Activated CD4-positive, alpha-beta memory T cell treated with anti-CD3 and anti-CD28 coated beads, Interleukin-2, amount 10 ng/mL, durations not matched to agents 7 days and 5 days (primary cell): ENCODE data around the gene THSD7B. TPM values are rescaled to one million over a fixed set of nuclear protein-coding genes. Genes with fewer than 3 reads are reported as not detected.

ENCODE experiments used
- CTCF ChIA-PET: fragments of 350-600 bp; sonication (Branson Sonifier 250); formaldehyde crosslinking; loops from one replicate; lab custom pipeline; 2021; ENCODE audit warnings: antibody characterized with exemption, inconsistent platforms; lab: Charles Lee
- POLR2A ChIA-PET: fragments of 350-600 bp; sonication (Branson Sonifier 250); formaldehyde crosslinking; loops from one replicate; lab custom pipeline; 2021; ENCODE audit warnings: antibody characterized with exemption; lab: Charles Lee
- DNase-seq: peaks from one replicate; pipeline ENCODE4 v3.0.0-alpha.2; 2020
- H3K27ac Mint-ChIP-seq: one replicate; pipeline ENCODE4 v1.8.0; 2021; ENCODE audit warnings: mild to moderate bottlenecking, mixed read lengths
- H3K27me3 Mint-ChIP-seq: one replicate; pipeline ENCODE4 v1.8.0; 2021; ENCODE audit warnings: mixed read lengths
- H3K36me3 Mint-ChIP-seq: one replicate; pipeline ENCODE4 v1.8.0; 2021; ENCODE audit warnings: low read depth, mixed read lengths
- H3K4me1 Mint-ChIP-seq: one replicate; pipeline ENCODE4 v1.8.0; 2021; ENCODE audit warnings: mixed read lengths
- H3K4me3 Mint-ChIP-seq: one replicate; pipeline ENCODE4 v1.8.0; 2021; ENCODE audit warnings: mild to moderate bottlenecking, mixed read lengths
- H3K9me3 Mint-ChIP-seq: one replicate; pipeline ENCODE4 v1.8.0; 2021; ENCODE audit warnings: mixed read lengths
- total RNA-seq, 2 experiments: library from RNA; stranded (reverse); gene quantifications; one replicate each; pipeline ENCODE4 v1.2.3, GENCODE V29; 2021

Gene THSD7B
- total RNA-seq, 2 experiments from 2014 or later, result not detected

DNA sequence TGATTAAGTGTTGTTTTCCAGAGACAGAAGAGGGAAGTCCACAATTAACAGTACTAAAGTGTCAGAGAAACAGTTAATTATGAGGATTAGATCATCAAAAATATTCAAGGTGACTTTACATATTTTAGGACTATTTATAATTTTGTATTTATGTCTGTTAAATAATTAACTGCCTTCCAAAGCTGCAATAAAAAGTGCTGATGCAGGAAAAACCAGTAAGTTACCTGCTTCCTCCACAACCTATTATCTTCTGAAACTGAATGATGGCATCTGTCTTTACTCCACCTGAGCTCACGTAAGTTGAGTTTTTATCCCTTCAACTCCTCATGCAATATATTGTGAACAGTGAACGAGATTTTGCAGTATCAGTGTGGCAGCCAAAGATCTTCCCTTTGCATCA is 570.7 kb downstream of the THSD7B start:
- Mint-ChIP-seq H3K4me3 (no peak overlapping the region), H3K36me3 (no peaks in the 10 kb centered on the region), H3K9me3 (peaks cover 3% of the 10 kb centered on the region), H3K27ac (no peak overlapping the region), H3K4me1 (no peaks in the 10 kb centered on the region), H3K27me3 (no peaks in the 10 kb centered on the region)
- POLR2A ChIA-PET, result no interaction called here
- CTCF ChIA-PET, result no interaction called here
- DNase-seq, result no peak

DNA sequence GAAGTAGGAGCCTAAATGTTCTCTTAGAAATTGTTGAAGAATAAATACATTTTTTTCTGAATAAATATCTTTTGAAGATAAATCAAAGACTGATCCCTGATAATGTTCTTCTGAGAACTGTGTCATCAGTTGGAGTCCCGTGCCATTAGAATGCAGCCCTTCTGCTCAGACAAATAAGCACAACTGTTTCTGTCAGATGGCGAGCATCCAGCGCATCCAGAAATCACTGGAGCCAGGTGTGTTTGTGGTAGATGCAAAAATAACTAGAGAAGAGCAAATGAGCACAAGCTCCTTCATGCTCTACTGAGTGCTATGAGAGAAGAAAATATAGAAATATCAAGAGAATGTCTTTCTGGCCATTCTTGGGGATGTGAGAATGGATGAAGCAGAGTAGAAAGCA is 573.7 kb downstream of the THSD7B start:
- DNase-seq, result no peak
- Mint-ChIP-seq H3K27me3 (no peaks in the 10 kb centered on the region), H3K4me3 (no peak overlapping the region), H3K36me3 (no peaks in the 10 kb centered on the region), H3K4me1 (no peaks in the 10 kb centered on the region), H3K9me3 (no peaks in the 10 kb centered on the region), H3K27ac (no peak overlapping the region)
- POLR2A ChIA-PET, result no interaction called here
- CTCF ChIA-PET, result no interaction called here

DNA sequence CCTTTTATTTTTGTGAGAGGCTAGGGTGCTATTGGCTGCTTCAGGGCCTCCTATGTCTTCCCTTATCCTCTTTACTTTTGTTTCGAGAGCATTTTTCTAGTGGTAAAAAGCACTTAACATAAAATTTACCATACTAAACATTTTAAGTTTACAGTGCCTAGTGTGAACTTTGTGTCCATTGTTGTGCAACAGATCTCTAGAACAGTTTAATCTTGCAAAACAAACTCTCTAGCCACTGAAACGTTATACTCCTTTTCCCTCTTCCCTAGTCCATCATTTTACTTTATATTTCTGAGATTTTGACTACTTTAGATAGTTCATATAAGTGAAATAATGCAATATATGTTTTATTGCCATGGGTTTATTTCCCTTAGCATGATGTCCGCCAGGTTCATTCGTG is 580.6 kb downstream of the THSD7B start:
- no peaks in the 10 kb centered on the region for H3K4me1 Mint-ChIP-seq
- no peak for DNase-seq
- POLR2A ChIA-PET, result no interaction called here
- peaks cover 5% of the 10 kb centered on the region for H3K9me3 Mint-ChIP-seq
- no peaks in the 10 kb centered on the region for H3K36me3 Mint-ChIP-seq
- H3K27ac Mint-ChIP-seq, result no peak overlapping the region
- no peaks in the 10 kb centered on the region for H3K27me3 Mint-ChIP-seq
- H3K4me3 Mint-ChIP-seq, result no peak overlapping the region
- CTCF ChIA-PET, result no interaction called here

DNA sequence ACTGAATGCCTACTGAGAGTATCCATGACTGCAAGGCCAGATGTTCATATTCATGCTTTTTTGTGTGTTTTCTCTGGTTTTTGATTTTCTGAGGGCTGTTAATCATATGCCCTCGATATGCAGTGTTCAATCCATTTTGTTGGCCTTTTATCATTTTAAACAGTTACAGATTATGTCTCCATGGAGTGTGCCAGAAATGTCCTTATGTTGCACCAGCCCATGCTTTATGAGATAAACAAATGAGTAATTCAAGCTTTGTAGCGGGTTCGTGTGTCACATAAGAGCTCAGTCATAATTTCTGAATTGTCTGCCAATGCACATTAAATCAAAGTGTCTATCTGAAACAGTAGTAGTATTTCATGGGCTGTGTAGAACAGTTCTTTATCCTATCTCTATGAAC is 583.0 kb downstream of the THSD7B start:
- CTCF ChIA-PET, result no interaction called here
- POLR2A ChIA-PET, result no interaction called here
- Mint-ChIP-seq H3K27ac (no peak overlapping the region), H3K27me3 (no peaks in the 10 kb centered on the region), H3K4me1 (no peaks in the 10 kb centered on the region), H3K36me3 (no peaks in the 10 kb centered on the region), H3K9me3 (peaks cover 5% of the 10 kb centered on the region), H3K4me3 (no peak overlapping the region)
- DNase-seq, result no peak

DNA sequence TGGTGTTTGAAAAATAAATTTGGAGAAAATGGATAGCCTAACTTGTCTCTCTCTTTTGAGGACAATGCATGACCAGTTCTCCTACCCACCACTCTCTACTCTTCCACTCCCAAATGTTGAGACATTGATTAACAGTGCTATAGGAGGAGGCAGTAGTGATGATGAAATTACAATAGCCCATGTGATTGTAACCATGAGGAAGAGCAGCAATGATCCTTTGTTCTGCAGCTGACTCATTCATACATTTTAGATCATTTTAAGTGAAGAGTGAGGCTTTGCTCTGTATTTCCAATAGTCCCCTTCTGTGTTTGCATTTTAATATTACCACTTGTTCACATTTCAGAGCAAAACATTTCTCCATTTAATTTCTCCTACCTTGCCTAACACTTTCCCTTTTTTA is 592.3 kb downstream of the THSD7B start:
- no peaks in the 10 kb centered on the region for H3K4me1 Mint-ChIP-seq
- no peak overlapping the region for H3K27ac Mint-ChIP-seq
- H3K9me3 Mint-ChIP-seq, result peaks cover 13% of the 10 kb centered on the region
- H3K27me3 Mint-ChIP-seq, result no peaks in the 10 kb centered on the region
- ChIA-PET POLR2A (no interaction called here), CTCF (no interaction called here)
- DNase-seq, result no peak
- H3K4me3 Mint-ChIP-seq, result no peak overlapping the region
- no peaks in the 10 kb centered on the region for H3K36me3 Mint-ChIP-seq

DNA sequence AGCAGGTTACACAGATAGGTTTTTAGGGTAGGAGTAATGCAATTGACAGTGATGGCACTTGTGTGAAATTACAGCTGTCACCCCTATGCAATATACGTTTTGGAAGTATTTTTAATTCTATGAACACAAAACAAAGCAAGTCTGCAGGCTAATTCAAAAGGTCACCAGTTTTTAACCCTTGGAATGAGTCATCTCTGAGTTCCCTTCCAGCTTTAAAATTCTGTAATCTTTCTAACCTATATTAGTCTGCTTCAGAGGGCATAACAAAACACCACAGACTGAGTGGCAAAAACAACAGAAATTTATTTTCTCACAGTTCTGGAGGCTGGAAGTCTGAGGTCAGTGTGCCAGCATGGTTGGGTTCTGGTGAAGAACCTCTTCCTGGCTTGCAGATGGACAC is 602.0 kb downstream of the THSD7B start:
- Mint-ChIP-seq H3K27ac (no peak overlapping the region), H3K36me3 (no peaks in the 10 kb centered on the region), H3K4me1 (no peaks in the 10 kb centered on the region), H3K27me3 (no peaks in the 10 kb centered on the region), H3K9me3 (peaks cover 3% of the 10 kb centered on the region), H3K4me3 (no peak overlapping the region)
- no peak for DNase-seq
- POLR2A ChIA-PET, result no interaction called here
- CTCF ChIA-PET, result no interaction called here

DNA sequence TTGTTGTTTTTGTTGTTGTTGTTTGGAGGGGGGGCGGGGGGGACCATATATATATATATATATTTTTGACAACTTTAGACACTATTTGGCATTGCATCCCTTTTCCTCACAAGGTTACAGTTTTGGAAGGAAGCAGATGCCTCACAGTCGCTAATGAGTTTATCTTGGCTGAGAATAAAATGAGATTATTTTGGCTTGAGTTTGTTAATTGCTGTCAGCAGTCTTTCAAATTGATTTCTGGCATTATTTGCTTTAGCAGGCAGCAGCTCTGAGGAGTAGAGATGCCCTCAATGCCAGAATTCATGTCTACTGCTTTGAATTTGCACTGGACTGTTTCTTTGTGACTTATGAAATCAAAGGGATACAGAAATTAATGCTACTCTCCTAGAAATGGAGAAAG is 603.8 kb downstream of the THSD7B start:
- POLR2A ChIA-PET, result no interaction called here
- Mint-ChIP-seq H3K4me3 (no peak overlapping the region), H3K27me3 (no peaks in the 10 kb centered on the region), H3K4me1 (no peaks in the 10 kb centered on the region), H3K36me3 (no peaks in the 10 kb centered on the region), H3K27ac (no peak overlapping the region), H3K9me3 (peaks cover 2% of the 10 kb centered on the region)
- no peak for DNase-seq
- CTCF ChIA-PET, result no interaction called here

DNA sequence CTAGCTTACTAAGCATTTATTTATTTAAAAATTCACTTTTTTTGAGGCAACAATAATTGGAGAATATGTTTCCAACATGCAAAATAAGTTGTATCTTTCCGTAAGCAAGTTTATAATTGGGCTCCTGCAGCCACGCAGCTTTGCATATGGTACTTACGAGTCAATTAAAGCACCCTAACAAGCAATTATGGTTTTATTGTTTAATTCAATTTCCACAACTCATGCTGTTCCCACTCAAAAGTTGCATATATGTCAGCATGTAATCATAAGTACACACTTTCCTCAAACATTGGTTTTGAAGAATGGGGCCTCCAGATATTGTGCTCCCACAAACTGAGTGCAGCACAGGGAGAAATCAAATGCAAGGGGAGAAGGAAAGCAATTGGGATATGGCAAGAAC is 613.8 kb downstream of the THSD7B start:
- Mint-ChIP-seq H3K27me3 (no peaks in the 10 kb centered on the region), H3K27ac (no peak overlapping the region), H3K4me1 (no peaks in the 10 kb centered on the region), H3K36me3 (no peaks in the 10 kb centered on the region), H3K4me3 (no peak overlapping the region), H3K9me3 (peaks cover 2% of the 10 kb centered on the region)
- ChIA-PET POLR2A (no interaction called here), CTCF (no interaction called here)
- DNase-seq, result no peak

DNA sequence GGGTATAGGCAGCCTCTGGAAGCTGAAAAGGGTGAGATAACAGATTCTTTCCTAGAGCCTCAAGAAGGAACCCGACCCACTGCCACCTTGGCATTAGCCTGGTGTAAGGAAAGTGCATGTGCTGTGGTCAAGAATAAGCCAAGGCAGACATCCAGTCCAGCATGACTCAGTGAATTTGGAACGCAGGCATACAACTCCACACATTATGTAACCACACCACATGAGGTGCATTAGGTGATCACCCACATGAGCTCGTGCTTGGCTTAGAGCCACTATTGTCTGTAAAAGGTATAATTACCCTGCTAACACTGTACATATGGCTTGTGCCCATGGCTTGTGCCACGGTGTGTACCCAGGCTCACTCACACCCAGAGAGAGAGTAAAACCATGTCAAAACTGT is 615.3 kb downstream of the THSD7B start:
- no peak overlapping the region for H3K4me3 Mint-ChIP-seq
- DNase-seq, result no peak
- H3K9me3 Mint-ChIP-seq, result peaks cover 4% of the 10 kb centered on the region
- no peaks in the 10 kb centered on the region for H3K36me3 Mint-ChIP-seq
- no peaks in the 10 kb centered on the region for H3K27me3 Mint-ChIP-seq
- no peak overlapping the region for H3K27ac Mint-ChIP-seq
- POLR2A ChIA-PET, result no interaction called here
- H3K4me1 Mint-ChIP-seq, result no peaks in the 10 kb centered on the region
- CTCF ChIA-PET, result no interaction called here

DNA sequence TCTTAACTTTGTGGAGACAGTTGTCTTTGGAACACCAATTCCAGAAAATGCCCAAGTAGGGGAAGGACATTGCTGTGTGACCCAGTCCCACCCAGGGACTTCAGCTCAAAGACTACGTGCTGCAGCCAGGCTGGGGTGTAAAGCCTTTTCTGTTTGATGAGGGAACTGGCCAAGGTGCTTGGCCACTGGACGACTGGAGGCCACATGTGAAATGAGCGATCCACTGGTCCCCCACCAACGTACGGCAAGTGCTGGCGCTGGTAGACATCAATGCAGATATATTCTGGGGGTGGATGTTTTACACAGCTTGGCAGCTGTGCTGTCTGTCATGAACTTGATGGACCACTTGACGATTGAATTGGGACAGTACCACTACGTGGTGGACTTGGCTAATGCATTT is 616.4 kb downstream of the THSD7B start:
- H3K4me3 Mint-ChIP-seq, result no peak overlapping the region
- no peak for DNase-seq
- H3K4me1 Mint-ChIP-seq, result no peaks in the 10 kb centered on the region
- no peaks in the 10 kb centered on the region for H3K27me3 Mint-ChIP-seq
- no peaks in the 10 kb centered on the region for H3K36me3 Mint-ChIP-seq
- H3K27ac Mint-ChIP-seq, result no peak overlapping the region
- H3K9me3 Mint-ChIP-seq, result peaks cover 4% of the 10 kb centered on the region
- ChIA-PET CTCF (no interaction called here), POLR2A (no interaction called here)

DNA sequence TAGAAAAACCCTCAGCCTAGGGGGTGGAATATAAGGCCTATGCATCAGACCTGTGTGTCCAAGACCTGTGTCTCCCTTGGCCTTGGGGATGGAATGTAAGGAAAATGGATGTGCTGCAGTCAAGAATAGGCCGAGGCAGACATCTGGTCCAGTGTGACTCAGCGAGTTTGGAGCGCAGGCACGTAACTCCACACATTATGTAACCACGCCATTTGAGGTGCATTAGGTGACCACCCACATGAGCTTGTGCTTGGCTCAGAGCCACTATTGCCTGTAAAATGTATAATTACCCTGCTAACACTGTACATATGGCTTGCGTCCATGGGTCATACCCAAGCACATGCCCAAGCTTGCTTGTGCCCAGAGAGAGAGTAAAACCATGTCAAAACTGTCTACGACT is 618.0 kb downstream of the THSD7B start:
- CTCF ChIA-PET, result no interaction called here
- Mint-ChIP-seq H3K4me1 (no peaks in the 10 kb centered on the region), H3K9me3 (peaks cover 4% of the 10 kb centered on the region), H3K36me3 (no peaks in the 10 kb centered on the region), H3K27me3 (no peaks in the 10 kb centered on the region), H3K4me3 (no peak overlapping the region), H3K27ac (no peak overlapping the region)
- POLR2A ChIA-PET, result no interaction called here
- DNase-seq, result no peak

DNA sequence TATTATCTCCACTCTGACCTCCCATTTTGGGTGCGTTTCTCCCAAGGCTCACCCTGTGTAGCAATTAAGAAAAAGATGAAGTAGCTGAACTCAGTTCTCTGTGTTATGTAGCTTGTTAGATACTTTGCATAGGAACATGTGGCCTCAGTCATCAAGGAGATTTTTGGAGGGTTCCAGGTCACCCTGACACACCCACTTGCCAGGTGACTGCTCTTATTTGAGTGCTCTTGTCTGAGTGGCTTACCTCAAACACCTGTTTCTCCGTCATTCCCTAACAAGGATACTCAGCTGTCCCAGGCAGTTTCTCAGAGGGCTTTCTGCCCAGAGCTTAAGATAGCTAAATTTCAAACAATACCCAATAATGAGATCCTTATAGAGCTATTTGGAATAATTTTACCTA is 621.7 kb downstream of the THSD7B start:
- POLR2A ChIA-PET, result no interaction called here
- H3K27me3 Mint-ChIP-seq, result no peaks in the 10 kb centered on the region
- CTCF ChIA-PET, result no interaction called here
- no peaks in the 10 kb centered on the region for H3K36me3 Mint-ChIP-seq
- no peak for DNase-seq
- no peak overlapping the region for H3K4me3 Mint-ChIP-seq
- no peak overlapping the region for H3K27ac Mint-ChIP-seq
- H3K9me3 Mint-ChIP-seq, result peaks cover 6% of the 10 kb centered on the region
- H3K4me1 Mint-ChIP-seq, result no peaks in the 10 kb centered on the region

DNA sequence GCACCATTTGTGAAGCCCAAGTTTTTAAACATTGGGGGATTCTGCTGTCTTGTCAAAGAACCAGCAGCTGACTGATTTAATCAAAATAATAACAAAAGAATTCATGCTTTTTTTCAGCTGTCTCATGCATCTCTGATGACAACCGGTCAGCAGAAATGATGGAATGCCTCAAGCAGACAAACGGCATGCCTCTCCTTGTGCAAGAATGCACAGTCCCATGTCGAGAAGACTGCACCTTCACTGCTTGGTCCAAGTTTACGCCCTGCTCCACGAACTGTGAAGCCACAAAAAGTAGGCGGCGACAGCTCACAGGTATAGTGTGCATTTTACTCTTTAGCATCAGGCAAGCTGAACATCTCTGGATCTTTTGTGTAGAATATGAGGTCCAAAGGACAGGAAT is 640.2 kb downstream of the THSD7B start:
- Mint-ChIP-seq H3K27me3 (no peaks in the 10 kb centered on the region), H3K36me3 (no peaks in the 10 kb centered on the region), H3K4me1 (no peaks in the 10 kb centered on the region), H3K9me3 (no peaks in the 10 kb centered on the region), H3K27ac (no peak overlapping the region), H3K4me3 (no peak overlapping the region)
- CTCF ChIA-PET, result no interaction called here
- POLR2A ChIA-PET, result no interaction called here
- no peak for DNase-seq

DNA sequence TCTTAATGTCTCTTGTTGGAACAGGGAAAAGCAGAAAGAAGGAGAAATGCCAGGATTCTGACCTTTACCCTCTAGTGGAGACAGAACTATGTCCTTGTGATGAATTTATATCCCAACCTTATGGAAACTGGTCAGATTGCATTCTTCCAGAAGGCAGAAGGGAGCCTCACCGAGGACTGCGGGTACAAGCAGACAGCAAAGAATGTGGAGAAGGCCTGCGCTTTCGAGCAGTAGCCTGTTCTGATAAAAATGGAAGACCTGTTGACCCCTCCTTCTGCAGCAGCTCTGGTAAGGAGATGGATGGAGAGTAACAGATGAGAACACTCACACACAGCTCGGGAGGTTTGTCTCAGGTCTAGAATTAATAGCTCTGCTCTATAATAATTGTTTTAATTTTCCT is 646.2 kb downstream of the THSD7B start:
- Mint-ChIP-seq H3K9me3 (peaks cover 3% of the 10 kb centered on the region), H3K4me3 (no peak overlapping the region), H3K4me1 (no peaks in the 10 kb centered on the region), H3K27me3 (no peaks in the 10 kb centered on the region), H3K27ac (no peak overlapping the region), H3K36me3 (no peaks in the 10 kb centered on the region)
- DNase-seq, result no peak
- CTCF ChIA-PET, result no interaction called here
- POLR2A ChIA-PET, result no interaction called here

DNA sequence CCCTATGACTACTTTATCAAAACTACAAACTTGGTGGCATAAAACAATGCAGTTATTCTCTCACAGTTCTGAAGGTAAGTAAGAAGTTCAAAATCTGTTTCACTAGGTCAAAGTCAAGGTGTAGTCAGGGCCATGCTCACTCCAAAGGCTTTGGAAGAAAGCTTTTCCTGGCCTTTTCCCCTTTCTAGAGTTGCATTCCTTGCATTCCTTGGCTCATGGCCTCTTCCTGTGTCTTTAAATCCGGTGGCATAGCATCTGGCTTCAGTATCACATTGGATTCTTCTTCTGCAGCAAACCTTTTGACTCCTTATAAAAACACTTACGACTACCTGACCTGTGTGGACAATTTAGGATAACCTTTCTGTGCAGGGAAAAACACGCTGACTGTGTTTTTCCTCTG is 655.4 kb downstream of the THSD7B start:
- POLR2A ChIA-PET, result no interaction called here
- H3K36me3 Mint-ChIP-seq, result no peaks in the 10 kb centered on the region
- no peak for DNase-seq
- H3K27me3 Mint-ChIP-seq, result no peaks in the 10 kb centered on the region
- no peak overlapping the region for H3K4me3 Mint-ChIP-seq
- H3K9me3 Mint-ChIP-seq, result peaks cover 3% of the 10 kb centered on the region
- CTCF ChIA-PET, result no interaction called here
- H3K4me1 Mint-ChIP-seq, result no peaks in the 10 kb centered on the region
- no peak overlapping the region for H3K27ac Mint-ChIP-seq
